Measurements from ENCODE around the gene ANKRD44.

- TF ChIP-seq ZNF274 (IDR thresholded peaks at IDR 0.05; ENCODE audit: low read depth, low read length) (no peak), YY1 (IDR thresholded peaks at IDR 0.05; ENCODE audit: insufficient read depth, insufficient read length) (no peak), SUZ12 (IDR thresholded peaks at IDR 0.05; ENCODE audit: extremely low read depth, insufficient read depth, insufficient read length) (no peak)
Measured at GRCh38 chr2:197168705-197169104, 141.9 kb downstream of the ANKRD44 start.
